ENCODE results near the gene EMC8.

GRCh38 chr16:85820604-85821372 is 21.4 kb upstream of the EMC8 start:
- no peak for TF ChIP-seq CTCF (IDR thresholded peaks at IDR 0.05)
- no peak for TF ChIP-seq EZH2 (IDR thresholded peaks at IDR 0.05; ENCODE audit: borderline replicate concordance, insufficient read depth, low read depth, low read length, poor library complexity, severe bottlenecking)
